ENCODE measurements around the gene CARHSP1. TPM values are rescaled to one million over a fixed set of nuclear protein-coding genes. Genes with fewer than 3 reads are reported as not detected.

CARHSP1 gene
- total and polyA plus RNA-seq, 2 of the 8 experiments (the other 6 are each of a cell fraction or from before 2014, with no cell fraction given): 292 to 300 TPM

- no peak for FAIRE-seq
- Histone ChIP-seq H3K4me2 (ENCODE audit: insufficient read depth in 1 of 2, low read depth in 2 of 2, low read length in 2 of 2) (no peak overlapping the region), H3K4me3 (ENCODE audit: extremely low read depth in 1 of 4, insufficient read depth in 2 of 4, low read depth in 3 of 4, low read length in 4 of 4) (no peak overlapping the region), H3K56ac (replicated peaks; ENCODE audit: insufficient read length, low read depth, low read length) (no peak overlapping the region), H2BK120ac (replicated peaks; ENCODE audit: low read depth, low read length) (no peak overlapping the region), H2BK15ac (ENCODE audit: low read length) (no peak overlapping the region), H3K23me2 (ENCODE audit: low read depth, low read length) (no peaks in the 10 kb centered on the region), H3K4ac (replicated peaks; ENCODE audit: insufficient read length, low read depth, low read length) (no peak overlapping the region), H3K4me1 (replicated peaks in 1 of 4; ENCODE audit: control insufficient read depth in 3 of 4, insufficient read depth in 4 of 4, low read length in 3 of 4) (no peaks in the 10 kb centered on the region; a peak in 2 of 7 replicates), H3K23ac (ENCODE audit: insufficient read length) (no peak overlapping the region), H2AK5ac (ENCODE audit: low read depth, low read length) (no peak overlapping the region), H3K79me1 (ENCODE audit: low read depth, low read length) (no peaks in the 10 kb centered on the region; the same call in 1 of the 2 replicates), H3K36me3 (ENCODE audit: control insufficient read depth in 2 of 4, insufficient read depth in 4 of 4, low read length in 3 of 4) (peaks cover 53 to 93% (median 82%) of the 10 kb centered on the region in 4 experiments), H2AFZ (ENCODE audit: low read length) (no peak overlapping the region), H3K14ac (ENCODE audit: insufficient read length) (no peak overlapping the region), H2BK12ac (ENCODE audit: low read depth, low read length) (no peak overlapping the region), H2BK20ac (ENCODE audit: low read length) (no peak overlapping the region), H4K20me1 (replicated peaks in 1 of 2; ENCODE audit: control insufficient read depth in 1 of 2, insufficient read depth in 2 of 2, low read length in 2 of 2) (peaks cover 8 to 9% of the 10 kb centered on the region in 2 experiments), H3K9me3 (ENCODE audit: insufficient read depth in 2 of 2, low read depth in 1 of 2, low read length in 1 of 2) (no peaks in the 10 kb centered on the region), H3K79me2 (ENCODE audit: control insufficient read depth in 1 of 2, insufficient read depth in 2 of 2, low read length in 2 of 2) (no peaks in the 10 kb centered on the region), H3K27me3 (replicated peaks in 1 of 4; ENCODE audit: control insufficient read depth in 3 of 4, extremely low read depth in 1 of 4, insufficient read depth in 3 of 4, low read length in 3 of 4) (no peaks in the 10 kb centered on the region), H4K5ac (ENCODE audit: insufficient read length, low read depth, low read length) (no peak overlapping the region), H3K27ac (ENCODE audit: low read depth, low read length) (no peak overlapping the region), H4K91ac (replicated peaks; ENCODE audit: insufficient read length, low read length) (no peak overlapping the region), H3K9ac (replicated peaks in 1 of 4; ENCODE audit: extremely low read depth in 1 of 4, low read depth in 3 of 4, low read length in 3 of 4) (no peak overlapping the region; a peak in 1 of 7 replicates), H3K18ac (ENCODE audit: extremely low read depth, low read length) (no peak overlapping the region), H4K8ac (ENCODE audit: extremely low read depth, insufficient read depth, low read length) (no peak overlapping the region), H2BK5ac (ENCODE audit: low read depth, low read length) (no peak overlapping the region)
- WGBS, 2 experiments (ENCODE audit: extremely low coverage in 1 of 2, insufficient coverage in 1 of 2, insufficient read length in 1 of 2, insufficient replicate concordance in 2 of 2, low coverage in 1 of 2, low lambda C conversion rate in 2 of 2, missing lambda C conversion rate in 1 of 2): 90% methylated on average over 13 of the region's 13 CpGs; no CpG with 5 or more reads in 1 of the 2 experiments
- DNase-seq (ENCODE audit: low read depth in 1 of 2, low spot score in 2 of 2): no peak
- TF ChIP-seq TAF1 (IDR thresholded peaks at IDR 0.05; ENCODE audit: low read depth, low read length): no peak
- no peak for TF ChIP-seq KDM4A (IDR thresholded peaks at IDR 0.05; ENCODE audit: low read depth, low read length, severe bottlenecking)
- no peak for TF ChIP-seq HDAC2 (IDR thresholded peaks at IDR 0.05; ENCODE audit: borderline replicate concordance in 1 of 2, low read depth in 2 of 2, low read length in 2 of 2)
- no peak for TF ChIP-seq TEAD4 (IDR thresholded peaks at IDR 0.05; ENCODE audit: low read depth, low read length)
- no peak for TF ChIP-seq POU5F1 (IDR thresholded peaks at IDR 0.05; ENCODE audit: low read depth, low read length)
- TF ChIP-seq ATF2 (IDR thresholded peaks at IDR 0.05; ENCODE audit: low read length): no peak
- no peak for TF ChIP-seq JUN (IDR thresholded peaks at IDR 0.05; ENCODE audit: low read depth, low read length)
- TF ChIP-seq NRF1 (IDR thresholded peaks at IDR 0.05; ENCODE audit: low read depth, low read length): no peak
- no peak for TF ChIP-seq JUND (IDR thresholded peaks at IDR 0.05; ENCODE audit: low read length)
- TF ChIP-seq GTF2F1 (IDR thresholded peaks at IDR 0.05; ENCODE audit: borderline replicate concordance, low read depth, low read length): no peak
- ChIA-PET CTCF (ENCODE audit: partially characterized antibody) (interaction anchor here (0.5 to 3.1 kb wide), 12 partner anchors 9 to 248 kb away, joined by 3 to 18 read pairs (median 4); no protein-coding TSS in a partner anchor), POLR2A (ENCODE audit: partially characterized antibody) (interaction anchor here (0.8 to 1.2 kb wide), 4 partner anchors 10 to 21 kb away, joined by 3 to 4 read pairs (median 3); no protein-coding TSS in a partner anchor)
These were observed 32.6 kb upstream of the CARHSP1 start for GRCh38 chr16:8901320-8901861.
